OCI-LY1 (cell line): Measurements from ENCODE around the gene DAZAP1.

ENCODE experiments used
- H2AFZ ChIP-seq: fragments of 200-600 bp; sonication (generic), shearing (Covaris generic); 2 replicates; pipeline ENCODE4 v1.6.0; 2014; ENCODE audit warnings: antibody characterized with exemption, mild to moderate bottlenecking, low read length
- H3F3A ChIP-seq: fragments of 200-600 bp; sonication (generic), shearing (Covaris generic); 2 replicates; pipeline ENCODE4 v1.6.0; 2014; ENCODE audit warnings: mild to moderate bottlenecking, antibody characterized with exemption, low read length, moderate library complexity; ENCODE audit not compliant: insufficient read depth
- H3K27ac ChIP-seq: fragments of 200-600 bp; sonication (generic); 2 replicates; pipeline ENCODE4 v1.5.1; 2014; ENCODE audit warnings: low read length, mixed run types, mild to moderate bottlenecking, low read depth; ENCODE audit not compliant: poor library complexity, severe bottlenecking
- H3K27me3 ChIP-seq: fragments of 200-600 bp; sonication (generic); 2 replicates; pipeline ENCODE4 v1.6.0; 2014; ENCODE audit warnings: antibody characterized with exemption, mild to moderate bottlenecking, low read length, moderate library complexity; ENCODE audit not compliant: insufficient read depth
- H3K36me3 ChIP-seq: fragments of 200-600 bp; sonication (generic); 2 replicates; pipeline ENCODE4 v1.6.1; 2014; ENCODE audit warnings: mild to moderate bottlenecking, antibody characterized with exemption, low read length, moderate library complexity, mixed read lengths; ENCODE audit not compliant: insufficient read depth
- H3K4me1 ChIP-seq: fragments of 200-600 bp; sonication (generic); 2 replicates; pipeline ENCODE4 v1.5.1; 2014; ENCODE audit warnings: mild to moderate bottlenecking, low read length, moderate library complexity; ENCODE audit not compliant: insufficient read depth, severe bottlenecking
- H3K4me2 ChIP-seq: fragments of 200-600 bp; sonication (generic), shearing (Covaris generic); 2 replicates; pipeline ENCODE4 v1.6.1; 2014; ENCODE audit warnings: low read length
- H3K4me3 ChIP-seq: fragments of 200-600 bp; sonication (generic); 2 replicates; pipeline ENCODE4 v1.5.1; 2014; ENCODE audit warnings: low read length, low read depth, mild to moderate bottlenecking, mixed read lengths; ENCODE audit not compliant: poor library complexity, severe bottlenecking
- H3K79me2 ChIP-seq: fragments of 200-600 bp; shearing (Covaris generic); 2 replicates; pipeline ENCODE4 v1.6.1; 2016; ENCODE audit warnings: mixed run types, low read length, mixed read lengths; ENCODE audit not compliant: insufficient read depth
- H3K9ac ChIP-seq: fragments of 200-600 bp; sonication (generic), shearing (Covaris generic); 2 replicates; pipeline ENCODE4 v1.6.1; 2014; ENCODE audit warnings: mild to moderate bottlenecking, low read length, mixed read lengths
- H3K9me2 ChIP-seq: fragments of 200-600 bp; sonication (generic), shearing (Covaris generic); 2 replicates; pipeline ENCODE4 v1.6.1; 2014; ENCODE audit warnings: low read depth, mild to moderate bottlenecking, low read length, mixed read lengths
- H3K9me3 ChIP-seq: fragments of 200-600 bp; shearing (Covaris generic); 2 replicates; pipeline ENCODE4 v1.6.1; 2014; ENCODE audit warnings: low read length, mixed read lengths
- H4K20me1 ChIP-seq: fragments of 200-600 bp; sonication (generic), shearing (Covaris generic); 2 replicates; pipeline ENCODE4 v1.6.0; 2016; ENCODE audit warnings: mild to moderate bottlenecking, low read length; ENCODE audit not compliant: insufficient read depth
- CTCF ChIP-seq: fragments of 200-600 bp; sonication (generic), shearing (Covaris generic); IDR thresholded peaks from 2 replicates; pipeline ENCODE4 v1.5.1; 2017; ENCODE audit warnings: mild to moderate bottlenecking, antibody characterized with exemption, low read length, moderate library complexity, mixed read lengths
- EZH2 ChIP-seq: fragments of 200-600 bp; sonication (generic), shearing (Covaris generic); IDR thresholded peaks from 2 replicates; pipeline ENCODE4 v1.8.0; 2017; ENCODE audit warnings: borderline replicate concordance, mixed run types, mild to moderate bottlenecking, antibody characterized with exemption, low read length, moderate library complexity, mixed read lengths

DAZAP1 gene

GRCh38 chr19:1447504-1447903 is 40.1 kb downstream of the DAZAP1 start:
- H3K9me3 ChIP-seq = no peaks in the 10 kb centered on the region
- H3F3A ChIP-seq = 0 out of 2 replicates have a peak, but pooled peaks cover 8% of the 10 kb centered on the region
- TF ChIP-seq EZH2 (no peak), CTCF (no peak)
- no peaks in the 10 kb centered on the region for H3K9me2 ChIP-seq
- no peak overlapping the region for H3K4me2 ChIP-seq
- no peak overlapping the region for H3K27ac ChIP-seq
- no peaks in the 10 kb centered on the region for H3K79me2 ChIP-seq
- H4K20me1 ChIP-seq = no peaks in the 10 kb centered on the region
- peaks cover 5% of the 10 kb centered on the region for H3K36me3 ChIP-seq
- peaks cover 24% of the 10 kb centered on the region for H3K4me1 ChIP-seq
- H3K27me3 ChIP-seq = peaks cover 5% of the 10 kb centered on the region; the same call in 1 of the 2 replicates
- H2AFZ ChIP-seq = no peak overlapping the region
- no peak overlapping the region for H3K4me3 ChIP-seq
- no peak overlapping the region for H3K9ac ChIP-seq

GRCh38 chr19:1447944-1448343 is 40.6 kb downstream of the DAZAP1 start:
- H3K9me2 ChIP-seq = no peaks in the 10 kb centered on the region
- H3K9me3 ChIP-seq = no peaks in the 10 kb centered on the region
- H3K27me3 ChIP-seq = peaks cover 5% of the 10 kb centered on the region; the same call in 1 of the 2 replicates
- no peak overlapping the region for H3K4me3 ChIP-seq
- no peak overlapping the region for H3K27ac ChIP-seq
- H3K79me2 ChIP-seq = no peaks in the 10 kb centered on the region
- no peak overlapping the region for H3K9ac ChIP-seq
- no peak overlapping the region for H3K4me2 ChIP-seq
- H3K36me3 ChIP-seq = peaks cover under 1% of the 10 kb centered on the region; the same call in 1 of the 2 replicates
- no peak overlapping the region for H2AFZ ChIP-seq
- no peaks in the 10 kb centered on the region for H4K20me1 ChIP-seq
- H3K4me1 ChIP-seq = peaks cover 19% of the 10 kb centered on the region
- TF ChIP-seq CTCF (no peak), EZH2 (no peak)
- H3F3A ChIP-seq = 0 out of 2 replicates have a peak, but pooled peaks cover 8% of the 10 kb centered on the region

- no peaks in the 10 kb centered on the region for H3K9me3 ChIP-seq
- H3K9me2 ChIP-seq = no peaks in the 10 kb centered on the region
- H3K36me3 ChIP-seq = no peaks in the 10 kb centered on the region
- H3K9ac ChIP-seq = no peak within 1 kb of the TSS
- no peak for TF ChIP-seq EZH2
- TF ChIP-seq CTCF = no peak
- peaks cover 3% of the 10 kb centered on the region for H3K4me1 ChIP-seq
- H2AFZ ChIP-seq = no peak within 1 kb of the TSS
- H3K4me2 ChIP-seq = no peak within 1 kb of the TSS
- no peak within 1 kb of the TSS for H3K4me3 ChIP-seq
- no peaks in the 10 kb centered on the region for H4K20me1 ChIP-seq
- H3F3A ChIP-seq = no peaks in the 10 kb centered on the region
- H3K27me3 ChIP-seq = peaks cover 5% of the 10 kb centered on the region; the same call in 1 of the 2 replicates
- no peak within 1 kb of the TSS for H3K27ac ChIP-seq
- H3K79me2 ChIP-seq = no peaks in the 10 kb centered on the region
These were observed 42.4 kb downstream of the DAZAP1 start, which contains the start of gene APC2 for GRCh38 chr19:1449467-1450442. APC2 (plus strand) TSS chr19:1450121; CDS start chr19:1453002, 2,881 bp downstream.
